ENCODE results near the gene NTM.

Gene NTM

DNA sequence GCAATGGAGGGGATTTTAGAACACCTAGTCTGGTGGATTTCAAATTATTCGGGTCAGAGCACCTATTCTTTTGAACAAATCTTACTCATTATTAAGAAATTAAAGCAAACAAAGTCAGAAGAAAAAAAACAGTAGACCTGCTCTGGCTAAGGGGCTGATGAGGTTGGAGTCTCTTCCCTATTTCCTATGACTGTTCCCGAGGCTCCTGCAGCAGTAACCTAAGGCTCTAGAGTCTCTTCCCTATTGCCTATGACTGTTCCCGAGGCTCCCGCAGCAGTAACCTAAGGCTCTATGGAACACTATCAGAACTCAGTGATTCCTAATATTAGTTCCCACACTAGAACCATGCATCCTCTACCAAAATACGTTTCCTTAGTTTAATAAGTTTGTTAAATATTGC lies 607.9 kb downstream of the NTM start:
- H3K4me3 ChIP-seq (ENCODE audit: low read length) = no peak overlapping the region
- no peak for DNase-seq (ENCODE audit: low read depth)
- TF ChIP-seq, protein P1, sequence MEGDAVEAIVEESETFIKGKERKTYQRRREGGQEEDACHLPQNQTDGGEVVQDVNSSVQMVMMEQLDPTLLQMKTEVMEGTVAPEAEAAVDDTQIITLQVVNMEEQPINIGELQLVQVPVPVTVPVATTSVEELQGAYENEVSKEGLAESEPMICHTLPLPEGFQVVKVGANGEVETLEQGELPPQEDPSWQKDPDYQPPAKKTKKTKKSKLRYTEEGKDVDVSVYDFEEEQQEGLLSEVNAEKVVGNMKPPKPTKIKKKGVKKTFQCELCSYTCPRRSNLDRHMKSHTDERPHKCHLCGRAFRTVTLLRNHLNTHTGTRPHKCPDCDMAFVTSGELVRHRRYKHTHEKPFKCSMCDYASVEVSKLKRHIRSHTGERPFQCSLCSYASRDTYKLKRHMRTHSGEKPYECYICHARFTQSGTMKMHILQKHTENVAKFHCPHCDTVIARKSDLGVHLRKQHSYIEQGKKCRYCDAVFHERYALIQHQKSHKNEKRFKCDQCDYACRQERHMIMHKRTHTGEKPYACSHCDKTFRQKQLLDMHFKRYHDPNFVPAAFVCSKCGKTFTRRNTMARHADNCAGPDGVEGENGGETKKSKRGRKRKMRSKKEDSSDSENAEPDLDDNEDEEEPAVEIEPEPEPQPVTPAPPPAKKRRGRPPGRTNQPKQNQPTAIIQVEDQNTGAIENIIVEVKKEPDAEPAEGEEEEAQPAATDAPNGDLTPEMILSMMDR (conservative IDR thresholded peaks at IDR 0.05; ENCODE audit: low read depth, low read length) = no peak

DNA sequence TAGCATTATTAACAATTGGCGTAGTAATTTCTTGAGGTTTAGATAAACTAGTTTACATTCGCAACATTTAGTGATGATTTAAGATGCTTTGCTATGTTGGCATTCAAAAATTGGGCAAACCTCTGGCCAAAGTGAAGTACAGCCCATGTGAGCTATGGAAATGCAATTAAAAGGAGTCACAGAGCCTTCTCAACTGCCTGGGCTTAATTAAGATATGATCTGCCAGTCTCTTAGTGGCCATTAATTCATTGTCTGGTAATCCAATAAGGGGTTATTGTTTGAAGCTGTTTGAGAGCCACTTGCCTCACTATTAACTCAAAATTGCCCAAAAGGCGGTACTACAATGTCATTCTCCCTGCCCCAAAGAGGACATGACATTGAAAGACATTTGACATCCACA lies 608.9 kb downstream of the NTM start:
- TF ChIP-seq, protein P1 (conservative IDR thresholded peaks at IDR 0.05; ENCODE audit: low read depth, low read length) = no peak
- no peak overlapping the region for H3K4me3 ChIP-seq (ENCODE audit: low read length)
- no peak for DNase-seq (ENCODE audit: low read depth)

DNA sequence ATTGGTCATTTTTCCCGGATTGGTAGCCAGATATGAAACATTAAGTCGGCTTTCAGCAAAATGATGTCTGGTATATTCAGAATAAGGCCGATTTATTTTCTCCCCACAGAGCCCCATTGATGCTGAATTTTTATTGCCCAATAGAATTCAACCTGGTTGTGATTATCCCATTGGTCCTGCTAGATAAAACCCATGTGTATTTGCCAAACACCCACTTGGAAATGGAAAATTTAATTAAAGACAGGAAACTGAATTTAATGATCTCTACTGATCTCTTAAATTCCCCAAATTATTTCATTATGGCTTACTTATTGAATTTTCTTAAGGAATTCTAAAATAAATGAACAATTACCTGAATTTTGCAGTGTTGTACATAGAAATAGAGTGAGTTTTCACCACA lies 609.8 kb downstream of the NTM start:
- no peak overlapping the region for H3K4me3 ChIP-seq (ENCODE audit: low read length)
- TF ChIP-seq, protein P1 (conservative IDR thresholded peaks at IDR 0.05; ENCODE audit: low read depth, low read length) = no peak
- no peak for DNase-seq (ENCODE audit: low read depth)

DNA sequence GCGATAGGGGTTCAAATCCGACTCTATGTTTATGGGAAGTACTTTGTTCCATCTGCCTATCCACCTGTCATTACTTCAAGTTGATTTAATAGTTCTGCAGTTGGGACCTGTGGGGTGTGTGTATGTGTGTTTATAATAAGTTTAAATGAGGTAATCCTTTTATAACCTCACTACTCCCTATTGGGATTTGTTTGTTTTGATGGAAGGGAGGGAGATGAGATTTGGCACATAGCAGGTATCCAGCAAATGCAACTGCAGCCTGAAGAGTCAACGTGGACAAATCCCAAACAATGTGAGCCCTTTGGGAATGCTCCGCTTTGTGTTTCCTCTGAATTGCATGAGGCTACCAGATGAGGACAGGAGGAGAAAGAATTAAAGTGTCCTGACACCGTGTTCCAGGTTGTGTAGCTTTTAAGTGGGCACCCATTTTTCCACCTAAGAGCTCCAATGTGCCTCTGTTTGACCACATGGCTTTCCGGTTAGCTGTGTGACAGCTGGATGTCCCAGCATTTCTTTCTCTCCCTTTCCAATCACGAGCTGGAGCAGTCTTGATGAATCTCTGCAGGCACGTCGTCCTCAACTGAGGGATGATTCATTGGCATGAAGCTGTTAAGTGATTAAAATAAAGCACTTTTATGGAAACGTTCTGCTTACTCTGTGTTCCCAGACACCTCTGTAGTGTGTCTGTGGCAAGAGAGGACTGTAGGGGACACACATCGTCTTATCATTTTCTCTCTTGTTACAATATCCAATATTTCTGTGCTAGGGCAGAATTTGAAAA lies 610.7 kb downstream of the NTM start:
- TF ChIP-seq, protein P1 (conservative IDR thresholded peaks at IDR 0.05; ENCODE audit: low read depth, low read length) = no peak
- DNase-seq (ENCODE audit: low read depth) = no peak
- no peak overlapping the region for H3K4me3 ChIP-seq (ENCODE audit: low read length)

DNA sequence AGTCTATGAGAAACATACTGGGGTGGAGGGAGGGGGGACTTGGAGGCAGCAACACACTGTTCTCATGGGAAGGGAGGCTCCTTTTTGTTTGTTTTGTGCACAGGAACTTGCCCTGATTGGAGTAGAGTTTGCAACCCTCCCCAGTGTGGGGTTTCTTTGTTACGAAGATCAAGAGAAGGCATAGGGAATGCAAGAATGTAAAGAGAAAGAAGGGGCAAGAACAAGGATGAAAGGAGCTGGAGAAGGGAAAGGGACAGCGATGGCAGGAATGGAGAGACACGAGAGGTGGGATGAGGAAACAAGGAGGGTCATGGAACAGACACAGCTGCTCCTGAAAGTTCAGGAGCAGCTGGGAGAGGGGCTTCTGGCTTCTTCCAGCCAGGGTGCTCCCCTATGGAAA lies 611.7 kb downstream of the NTM start:
- TF ChIP-seq, protein P1 (conservative IDR thresholded peaks at IDR 0.05; ENCODE audit: low read depth, low read length) = no peak
- DNase-seq (ENCODE audit: low read depth) = no peak
- H3K4me3 ChIP-seq (ENCODE audit: low read length) = no peak overlapping the region

- TF ChIP-seq, protein P1 (conservative IDR thresholded peaks at IDR 0.05; ENCODE audit: low read depth, low read length) = no peak
- H3K4me3 ChIP-seq (ENCODE audit: low read length) = no peak overlapping the region
- no peak for DNase-seq (ENCODE audit: low read depth)
Measured at GRCh38 chr11:131985846-131986301, 615.5 kb downstream of the NTM start.

DNA sequence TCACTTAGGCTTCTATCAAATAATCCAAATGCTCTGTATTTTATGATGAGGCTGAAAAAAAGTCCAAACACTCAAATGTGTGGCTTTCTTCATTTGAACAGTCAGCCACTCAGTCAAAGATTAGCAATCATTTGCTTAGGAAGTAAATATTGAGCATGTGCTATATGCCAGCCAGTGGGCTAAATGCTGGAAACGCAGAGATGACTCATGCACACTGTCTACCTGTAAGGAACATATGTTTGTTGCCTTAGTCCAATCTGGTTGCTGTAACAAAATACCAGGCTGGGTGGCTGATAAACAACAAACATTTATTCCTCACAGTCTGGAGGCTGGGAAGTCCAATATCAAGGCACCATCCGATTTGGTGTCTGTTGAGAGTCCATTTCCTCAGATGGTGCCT lies 617.3 kb downstream of the NTM start:
- TF ChIP-seq, protein P1 (conservative IDR thresholded peaks at IDR 0.05; ENCODE audit: low read depth, low read length) = no peak
- no peak overlapping the region for H3K4me3 ChIP-seq (ENCODE audit: low read length)
- no peak for DNase-seq (ENCODE audit: low read depth)
